ENCODE data around the gene ZNF460.

DNA sequence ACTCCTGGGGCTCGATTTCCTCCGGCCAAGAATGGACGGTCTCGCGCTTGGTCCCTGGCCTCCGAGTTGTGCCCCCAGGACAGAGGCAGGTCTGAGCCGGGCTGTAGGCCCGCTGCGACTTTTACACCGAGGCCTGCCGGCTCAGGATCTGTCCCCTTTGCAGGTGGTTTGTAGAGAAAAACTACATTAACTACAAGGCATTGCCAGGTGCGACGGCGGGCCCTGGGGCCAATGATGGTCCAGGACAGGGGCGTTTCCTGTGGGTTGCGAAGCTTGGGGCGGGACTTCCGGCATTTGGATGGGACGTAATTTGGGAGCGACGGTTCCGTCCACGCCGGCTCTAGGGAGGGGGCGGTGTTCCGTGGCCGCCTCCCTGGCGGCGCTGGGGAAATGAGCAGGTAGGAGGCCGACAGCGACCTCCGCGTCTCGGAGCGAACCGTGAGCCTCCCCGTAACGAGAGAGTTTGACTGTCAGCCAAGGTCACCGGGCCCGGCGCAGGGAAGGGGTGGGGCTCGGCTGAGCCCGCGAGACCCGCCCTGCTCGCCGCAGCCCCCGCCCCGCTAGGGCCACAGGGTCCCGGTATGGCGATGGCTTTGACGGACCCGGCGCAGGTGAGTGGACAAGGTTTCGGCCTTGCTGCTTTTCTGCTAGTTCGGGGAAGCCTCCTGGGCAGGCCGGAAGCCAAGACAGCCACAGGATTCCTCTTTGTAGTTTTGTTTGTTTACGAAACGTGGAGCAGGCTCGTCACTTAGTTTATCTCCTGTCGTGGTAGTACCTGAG is 39.8 kb upstream of the ZNF460 start, which contains the start of gene ZNF805:
- TF ChIP-seq, protein P1, sequence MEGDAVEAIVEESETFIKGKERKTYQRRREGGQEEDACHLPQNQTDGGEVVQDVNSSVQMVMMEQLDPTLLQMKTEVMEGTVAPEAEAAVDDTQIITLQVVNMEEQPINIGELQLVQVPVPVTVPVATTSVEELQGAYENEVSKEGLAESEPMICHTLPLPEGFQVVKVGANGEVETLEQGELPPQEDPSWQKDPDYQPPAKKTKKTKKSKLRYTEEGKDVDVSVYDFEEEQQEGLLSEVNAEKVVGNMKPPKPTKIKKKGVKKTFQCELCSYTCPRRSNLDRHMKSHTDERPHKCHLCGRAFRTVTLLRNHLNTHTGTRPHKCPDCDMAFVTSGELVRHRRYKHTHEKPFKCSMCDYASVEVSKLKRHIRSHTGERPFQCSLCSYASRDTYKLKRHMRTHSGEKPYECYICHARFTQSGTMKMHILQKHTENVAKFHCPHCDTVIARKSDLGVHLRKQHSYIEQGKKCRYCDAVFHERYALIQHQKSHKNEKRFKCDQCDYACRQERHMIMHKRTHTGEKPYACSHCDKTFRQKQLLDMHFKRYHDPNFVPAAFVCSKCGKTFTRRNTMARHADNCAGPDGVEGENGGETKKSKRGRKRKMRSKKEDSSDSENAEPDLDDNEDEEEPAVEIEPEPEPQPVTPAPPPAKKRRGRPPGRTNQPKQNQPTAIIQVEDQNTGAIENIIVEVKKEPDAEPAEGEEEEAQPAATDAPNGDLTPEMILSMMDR (IDR thresholded peaks at IDR 0.05; ENCODE audit: insufficient read depth, low read length, poor library complexity, severe bottlenecking) = no peak
- no peak for TF ChIP-seq EZH2phosphoT487 (conservative IDR thresholded peaks at IDR 0.05; ENCODE audit: low read length)
